ENCODE measurements around the gene TMEM181. TPM values are rescaled to one million over a fixed set of nuclear protein-coding genes. Genes with fewer than 3 reads are reported as not detected.

Gene TMEM181
- total and polyA plus RNA-seq, 2 experiments from 2014 or later = 17.9 to 21.0 TPM

DNA sequence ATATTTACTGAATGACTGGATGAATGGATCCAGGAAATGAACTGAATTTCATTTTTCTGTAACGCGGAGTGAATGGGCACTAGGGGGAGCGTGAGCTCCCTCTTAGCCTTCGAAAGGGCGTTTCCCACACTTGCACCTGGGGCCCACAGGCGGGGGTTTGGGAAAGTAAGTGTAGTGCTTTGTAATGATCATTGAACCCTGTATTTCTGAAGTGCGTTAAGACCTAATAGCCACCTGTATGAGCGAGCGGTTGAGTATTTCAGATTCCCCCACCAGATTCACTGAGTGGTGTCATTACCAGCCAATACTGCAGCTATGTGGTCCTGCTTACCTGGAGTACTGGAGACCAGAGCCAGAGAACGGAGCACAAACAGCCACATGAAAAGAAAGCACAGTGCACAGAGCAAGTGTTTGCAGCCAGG is 100.5 kb downstream of the TMEM181 start:
- no peak overlapping the region for H3K27ac ChIP-seq
- H3K9me3 ChIP-seq (ENCODE audit: low read depth) = no peaks in the 10 kb centered on the region
- H3K36me3 ChIP-seq = no peaks in the 10 kb centered on the region
- no peaks in the 10 kb centered on the region for H3K27me3 ChIP-seq
- H3K4me1 ChIP-seq (ENCODE audit: low read depth) = peaks cover 5% of the 10 kb centered on the region
- H3K4me3 ChIP-seq = no peak overlapping the region
- peak; percentile 62 for TF ChIP-seq CTCF (IDR thresholded peaks at IDR 0.05; ENCODE audit: low read depth, low read length)
- peak in 1 of 2 donors; percentile 19 for DNase-seq (ENCODE audit: low read depth in 1 of 2, low spot score in 1 of 2)

- TF ChIP-seq CTCF (IDR thresholded peaks at IDR 0.05; ENCODE audit: low read depth, low read length) = no peak
- no peaks in the 10 kb centered on the region for H3K36me3 ChIP-seq
Observed at GRCh38 chr6:158661156-158661685, 101.3 kb downstream of the TMEM181 start.

DNA sequence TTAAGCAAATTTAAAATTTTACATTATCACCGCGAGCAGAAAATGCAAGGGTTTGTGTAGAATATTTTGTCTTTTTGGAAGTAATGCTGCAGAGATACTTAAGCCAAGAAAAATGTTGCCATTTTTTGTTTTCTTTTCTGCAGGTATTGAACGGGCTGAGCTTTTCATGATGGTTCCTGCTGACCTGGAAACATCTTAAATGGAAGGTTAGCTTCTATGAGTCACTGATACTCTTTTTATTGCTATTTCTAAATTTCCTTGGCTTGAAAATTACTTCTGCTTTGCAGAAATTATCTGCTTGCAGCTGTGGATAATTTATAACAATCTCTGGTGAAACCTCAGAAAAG is 102.7 kb downstream of the TMEM181 start:
- DNase-seq (ENCODE audit: low read depth in 1 of 2, low spot score in 1 of 2) = no peak
- peaks cover 12% of the 10 kb centered on the region for H3K4me1 ChIP-seq (ENCODE audit: low read depth)
- TF ChIP-seq CTCF (IDR thresholded peaks at IDR 0.05; ENCODE audit: low read depth, low read length) = no peak
- no peak overlapping the region for H3K4me3 ChIP-seq
- H3K27ac ChIP-seq = no peak overlapping the region
- H3K36me3 ChIP-seq = no peaks in the 10 kb centered on the region
- no peaks in the 10 kb centered on the region for H3K27me3 ChIP-seq
- no peaks in the 10 kb centered on the region for H3K9me3 ChIP-seq (ENCODE audit: low read depth)

More at GRCh38 chr6:158661156-158661685, 101.3 kb downstream of the TMEM181 start:
- Histone ChIP-seq H3K4me3 (no peak overlapping the region), H3K27ac (no peak overlapping the region), H3K4me1 (ENCODE audit: low read depth) (peaks cover 3% of the 10 kb centered on the region), H3K9me3 (ENCODE audit: low read depth) (no peaks in the 10 kb centered on the region), H3K27me3 (no peaks in the 10 kb centered on the region)
- DNase-seq (ENCODE audit: low read depth in 1 of 2, low spot score in 1 of 2) = no peak

- Histone ChIP-seq H3K36me3 (no peaks in the 10 kb centered on the region), H3K4me1 (ENCODE audit: low read depth) (peaks cover 17% of the 10 kb centered on the region), H3K27me3 (no peaks in the 10 kb centered on the region), H3K4me3 (no peak overlapping the region), H3K9me3 (ENCODE audit: low read depth) (no peaks in the 10 kb centered on the region), H3K27ac (no peak overlapping the region)
- DNase-seq (ENCODE audit: low read depth in 1 of 2, low spot score in 1 of 2) = peak in 1 of 2 donors; percentile 74
- no peak for TF ChIP-seq CTCF (IDR thresholded peaks at IDR 0.05; ENCODE audit: low read depth, low read length)
Observed at GRCh38 chr6:158662954-158663624, 103.2 kb downstream of the TMEM181 start.

DNA sequence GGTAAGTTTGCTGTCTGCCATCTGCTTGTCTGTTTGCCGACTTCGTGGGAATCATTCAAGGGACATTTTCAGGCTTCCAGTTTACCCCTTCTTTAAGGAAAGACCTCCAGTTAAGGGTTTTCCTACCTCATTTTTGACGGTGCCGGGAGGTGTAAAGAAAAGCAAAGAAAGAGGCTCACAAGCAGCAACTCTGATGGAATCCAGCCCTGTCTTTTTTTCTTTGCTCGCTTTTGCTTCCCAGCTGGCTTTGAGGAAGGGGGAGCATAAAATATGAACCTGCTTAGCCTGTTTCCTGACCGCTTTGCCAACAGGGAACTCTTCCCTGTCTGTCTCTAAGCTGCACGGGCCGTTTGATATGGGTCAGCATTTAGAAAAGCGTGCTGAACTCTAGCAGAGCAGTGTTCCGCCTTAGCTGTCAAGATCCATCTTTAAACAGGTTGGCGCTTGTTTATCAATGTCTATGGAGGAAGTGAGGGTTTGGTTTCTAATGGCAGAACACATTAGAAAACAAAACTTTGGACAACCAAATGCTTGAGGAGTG is 103.8 kb downstream of the TMEM181 start:
- TF ChIP-seq CTCF (IDR thresholded peaks at IDR 0.05; ENCODE audit: low read depth, low read length) = no peak
- Histone ChIP-seq H3K36me3 (no peaks in the 10 kb centered on the region), H3K9me3 (ENCODE audit: low read depth) (no peaks in the 10 kb centered on the region), H3K27ac (no peak overlapping the region), H3K4me1 (ENCODE audit: low read depth) (peaks cover 22% of the 10 kb centered on the region), H3K27me3 (no peaks in the 10 kb centered on the region), H3K4me3 (no peak overlapping the region)
- no peak for DNase-seq (ENCODE audit: low read depth in 1 of 2, low spot score in 1 of 2)
